HepG2 (cell line): Measurements from ENCODE around the gene CAPN10. TPM values are rescaled to one million over a fixed set of nuclear protein-coding genes. Genes with fewer than 3 reads are reported as not detected.
A peak's percentile ranks its signal among the peaks of the same experiment; 100 is the strongest.

Experiments used
- ATAC-seq: fragments of 200-7000 bp; cut with Tn5 transposase; 3 replicates; pipeline ENCODE4 v1.9.1; 2020; ENCODE audit warnings: mild to moderate bottlenecking, moderate library complexity
- BruUV-seq: library from RNA; stranded (reverse); fragments of 400-500 nt; replicated peaks from 2 replicates; lab custom pipeline; 2021; lab: Mats Ljungman, UMichigan
- CTCF ChIA-PET: fragments of 300-600 bp; formaldehyde crosslinking; extraction: SDS; loops from one replicate; lab custom pipeline; 2021; ENCODE audit warnings: low total read pairs, inconsistent platforms, low intra/inter-chr PET ratio; lab: Yijun Ruan, JAX
- POLR2A ChIA-PET: fragments of 350-600 bp; sonication (Branson Sonifier 250); formaldehyde crosslinking; loops from one replicate; lab custom pipeline; 2020; ENCODE audit warnings: antibody characterized with exemption, inconsistent platforms; lab: Yijun Ruan, JAX
- DNase-seq: peaks from one replicate; pipeline ENCODE4 v3.0.0-alpha.2; 2015; ENCODE audit warnings: low spot score
- FAIRE-seq: peaks from 3 replicates; lab custom pipeline; 2011; peaks lifted over from hg19 to GRCh38; lab: Jason Lieb, UNC
- H2AFZ ChIP-seq: one replicate; pipeline ENCODE4 v1.6.1; 2011; ENCODE audit warnings: low read length, inconsistent platforms
- H3K27ac ChIP-seq: fragments of 300-600 bp; 3 replicates; pipeline ENCODE4 v1.8.0; 2011; ENCODE audit warnings: mixed run types, mild to moderate bottlenecking, mixed read lengths, low read length, inconsistent platforms; ENCODE audit not compliant: insufficient read depth; ENCODE audit errors: extremely low read length
- H3K27me3 ChIP-seq, 2 experiments: fragments of 200-600 bp in 1 of 2; 2 replicates in 1 of 2; 3 replicates in 1 of 2; pipeline versions ENCODE4 v1.6.0 to v1.8.0; 2011; ENCODE audit warnings: low read length in 2 of 2, mild to moderate bottlenecking in 2 of 2, moderate library complexity in 2 of 2, inconsistent platforms in 1 of 2; ENCODE audit not compliant: insufficient read depth in 2 of 2, control insufficient read depth in 1 of 2
- H3K36me3 ChIP-seq, 2 experiments: fragments of 200-600 bp in 1 of 2; replicated peaks in 1 of 2; 2 replicates in 1 of 2; 3 replicates in 1 of 2; pipeline versions ENCODE4 v1.5.1 to v1.8.0; 2011; ENCODE audit warnings: low read length in 2 of 2, inconsistent platforms in 1 of 2; ENCODE audit not compliant: insufficient read depth in 2 of 2, control insufficient read depth in 1 of 2
- H3K4me1 ChIP-seq: 2 replicates; pipeline ENCODE4 v1.5.1; 2012; ENCODE audit warnings: low read length, inconsistent platforms; ENCODE audit not compliant: insufficient read depth
- H3K4me2 ChIP-seq: 2 replicates; pipeline ENCODE4 v1.6.0; 2011; ENCODE audit warnings: low read depth, low read length, inconsistent platforms
- H3K4me3 ChIP-seq, 3 experiments: fragments of 200-600 bp in 1 of 3; sonication (generic), shearing (Covaris generic) in 1 of 3; replicated peaks in 1 of 3; 2 replicates each; pipeline ENCODE4 v1.5.1; 2011 to 2016; ENCODE audit warnings: low read length in 3 of 3, inconsistent platforms in 2 of 3, low read depth in 2 of 3, mild to moderate bottlenecking in 2 of 3, control low read depth in 1 of 3, mixed read lengths in 1 of 3; ENCODE audit not compliant: insufficient read depth in 1 of 3
- H3K79me2 ChIP-seq: one replicate; pipeline ENCODE4 v1.6.1; 2011; ENCODE audit warnings: low read length, inconsistent platforms; ENCODE audit not compliant: insufficient read depth
- H3K9ac ChIP-seq: 2 replicates; pipeline ENCODE4 v1.6.0; 2011; ENCODE audit warnings: mild to moderate bottlenecking, low read depth, low read length, inconsistent platforms; ENCODE audit not compliant: insufficient read depth
- H3K9me3 ChIP-seq: 2 replicates; pipeline ENCODE4 v1.5.1; 2012; ENCODE audit warnings: mild to moderate bottlenecking, low read length
- H4K20me1 ChIP-seq: 2 replicates; pipeline ENCODE4 v1.6.0; 2011; ENCODE audit warnings: inconsistent platforms, mild to moderate bottlenecking, low read length, moderate library complexity; ENCODE audit not compliant: insufficient read depth
- CEBPG ChIP-seq: IDR thresholded peaks from 2 replicates; pipeline ENCODE4 v1.6.1; 2016
- GATAD2A ChIP-seq: IDR thresholded peaks from 2 replicates; pipeline ENCODE4 v1.6.1; 2016
- ONECUT2 ChIP-seq: sonication (generic); formaldehyde crosslinking; IDR thresholded peaks from 2 replicates; pipeline ENCODE4 v1.4.0; 2020; ENCODE audit warnings: missing genetic modification reagents
- SRSF1 ChIP-seq: fragments of 200-400 bp; formaldehyde crosslinking; optimal IDR thresholded peaks from 2 replicates; pipeline ENCODE3; 2017; ENCODE audit warnings: mild to moderate bottlenecking, low read depth, low read length, moderate library complexity
- SRSF4 ChIP-seq: fragments of 200-400 bp; formaldehyde crosslinking; IDR thresholded peaks from one replicate; pipeline ENCODE4 v1.6.1; 2018; ENCODE audit warnings: mild to moderate bottlenecking, low read depth, low read length, moderate library complexity; ENCODE audit not compliant: poor library complexity, severe bottlenecking
- ZFP36L1 ChIP-seq: sonication (generic); formaldehyde crosslinking; IDR thresholded peaks from 2 replicates; pipeline ENCODE4 v1.8.0; 2022; ENCODE audit warnings: mild to moderate bottlenecking, missing genetic modification reagents, moderate library complexity
- ZFYVE20 ChIP-seq: sonication (generic); formaldehyde crosslinking; IDR thresholded peaks from 2 replicates; pipeline ENCODE4 v1.8.0; 2023; ENCODE audit warnings: low read depth, mild to moderate bottlenecking, moderate library complexity, missing genetic modification reagents, borderline replicate concordance
- WGBS: methylation state at CpG from one replicate; pipeline ENCODE4 v1.1.6; 2017; ENCODE audit warnings: low lambda C conversion rate; 5-methylcytosine and 5-hydroxymethylcytosine counted together
- in situ Hi-C: cut with HindIII; loops from 2 replicates; pipeline ENCODE4 v1.10.0; 2017; ENCODE audit warnings: low pct_unique_long_range_greater_than_20kb; ENCODE audit not compliant: extremely low pct_ligation_motif_present
- intact Hi-C: fragments of 100-400 bp; cut with micrococcal nuclease; formaldehyde crosslinking; loops from one replicate; pipeline ENCODE4 v1.10.0; 2022; ENCODE audit not compliant: unreplicated experiment
- polyA plus RNA-seq, 8 experiments: library from polyadenylated mRNA; depleted of rRNA in 3 of 8; stranded (reverse) in 7 of 8; unstranded in 1 of 8; fragments of >200 nt; fragmentation: Illumina TruSeq in 4 of 8; extraction: Trizol in 4 of 8; gene quantifications; 2 replicates each; pipeline versions ENCODE4 v1.2.1 to v1.2.3, GENCODE V29; 2011 to 2016; ENCODE audit warnings: low read depth in 4 of 8, missing spikeins in 1 of 8, mixed read lengths in 1 of 8; ENCODE audit not compliant: insufficient read depth in 1 of 8
- total RNA-seq, 5 experiments: library from RNA; depleted of rRNA; stranded (reverse); fragments of >200 nt; fragmentation: Illumina TruSeq; extraction: Trizol; gene quantifications; 2 replicates each; pipeline ENCODE4 v1.2.3, GENCODE V29; 2016; ENCODE audit warnings: low read depth in 1 of 5
- TF ChIP-seq, protein P1 (sequence below): sonication (generic); formaldehyde crosslinking; IDR thresholded peaks from 2 replicates; pipeline ENCODE4 v1.5.0; 2020; ENCODE audit warnings: mild to moderate bottlenecking, missing genetic modification reagents, moderate library complexity
- TF ChIP-seq, protein P2 (sequence below): sonication (generic); formaldehyde crosslinking; conservative IDR thresholded peaks from 2 replicates; pipeline ENCODE4 v1.4.0; 2020; ENCODE audit warnings: missing genetic modification reagents
- TF ChIP-seq, protein P3 (sequence below): sonication (generic); formaldehyde crosslinking; IDR thresholded peaks from 2 replicates; pipeline ENCODE4 v1.4.0; 2020; ENCODE audit warnings: missing genetic modification reagents
- TF ChIP-seq, protein P4 (sequence below): sonication (generic); formaldehyde crosslinking; IDR thresholded peaks from 2 replicates; pipeline ENCODE4 v1.9.0; 2022; ENCODE audit warnings: low read depth, missing genetic modification reagents

Gene CAPN10
- total and polyA plus RNA-seq, 2 of the 13 experiments (the other 11 are each of a cell fraction or from before 2014, with no cell fraction given), result 27.6 to 32.4 TPM

DNA sequence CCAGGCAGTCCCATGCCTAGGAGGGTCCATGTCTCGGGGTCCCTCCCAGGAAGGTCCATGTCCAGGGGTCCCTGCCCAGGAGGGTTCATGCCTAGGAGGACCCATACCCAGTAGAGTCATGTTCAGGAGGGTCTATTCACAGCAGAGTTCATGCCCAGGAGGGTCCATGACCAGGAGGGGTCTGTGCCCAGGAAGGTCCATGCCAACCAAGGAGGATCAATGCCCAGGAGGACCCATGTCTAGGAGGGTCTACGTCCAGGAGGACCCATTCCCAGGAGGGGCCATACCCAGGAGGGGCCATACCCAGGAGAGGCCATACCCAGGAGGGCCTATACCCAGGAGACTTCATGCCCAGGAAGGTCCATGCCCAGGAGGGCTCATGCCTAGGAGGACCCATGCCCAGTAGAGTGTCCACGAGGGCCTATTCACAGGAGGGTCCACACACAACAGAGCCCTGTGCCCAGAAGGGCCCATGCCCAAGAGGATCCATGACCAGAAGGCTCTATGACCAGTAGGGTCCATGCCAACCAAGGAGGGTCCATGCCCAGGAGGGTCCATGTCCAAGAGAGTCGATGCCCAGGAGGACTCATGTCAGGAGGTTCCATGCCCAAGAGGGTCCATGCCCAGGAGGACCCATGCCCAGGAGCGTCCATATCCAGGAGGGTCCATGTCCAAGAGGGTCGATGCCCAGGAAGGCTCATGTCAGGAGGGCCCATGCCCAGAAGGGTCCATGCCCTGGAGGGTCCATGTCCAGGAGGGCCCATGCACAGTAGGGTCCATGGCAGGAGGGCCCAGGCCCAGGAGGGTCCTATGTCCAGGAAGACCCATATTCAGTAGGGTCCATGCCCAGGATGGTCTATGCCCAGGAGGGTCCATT lies 48.8 kb downstream of the CAPN10 start:
- WGBS, result 19% methylated on average over 2 of the region's 6 CpGs
- FAIRE-seq, result no peak
- no TSS peak for BruUV-seq
- H2AFZ ChIP-seq, result no peak overlapping the region
- H3K9me3 ChIP-seq, result peaks cover 34% of the 10 kb centered on the region
- TF ChIP-seq CEBPG (CRISPR knock-in tag) (no peak), SRSF1 (no peak), GATAD2A (no peak), ZFYVE20 (CRISPR knock-in tag) (no peak), ONECUT2 (CRISPR knock-in tag) (no peak), ZFP36L1 (CRISPR knock-in tag) (no peak), SRSF4 (no peak)
- TF ChIP-seq, protein P1, sequence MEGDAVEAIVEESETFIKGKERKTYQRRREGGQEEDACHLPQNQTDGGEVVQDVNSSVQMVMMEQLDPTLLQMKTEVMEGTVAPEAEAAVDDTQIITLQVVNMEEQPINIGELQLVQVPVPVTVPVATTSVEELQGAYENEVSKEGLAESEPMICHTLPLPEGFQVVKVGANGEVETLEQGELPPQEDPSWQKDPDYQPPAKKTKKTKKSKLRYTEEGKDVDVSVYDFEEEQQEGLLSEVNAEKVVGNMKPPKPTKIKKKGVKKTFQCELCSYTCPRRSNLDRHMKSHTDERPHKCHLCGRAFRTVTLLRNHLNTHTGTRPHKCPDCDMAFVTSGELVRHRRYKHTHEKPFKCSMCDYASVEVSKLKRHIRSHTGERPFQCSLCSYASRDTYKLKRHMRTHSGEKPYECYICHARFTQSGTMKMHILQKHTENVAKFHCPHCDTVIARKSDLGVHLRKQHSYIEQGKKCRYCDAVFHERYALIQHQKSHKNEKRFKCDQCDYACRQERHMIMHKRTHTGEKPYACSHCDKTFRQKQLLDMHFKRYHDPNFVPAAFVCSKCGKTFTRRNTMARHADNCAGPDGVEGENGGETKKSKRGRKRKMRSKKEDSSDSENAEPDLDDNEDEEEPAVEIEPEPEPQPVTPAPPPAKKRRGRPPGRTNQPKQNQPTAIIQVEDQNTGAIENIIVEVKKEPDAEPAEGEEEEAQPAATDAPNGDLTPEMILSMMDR, result no peak
- TF ChIP-seq, protein P2, sequence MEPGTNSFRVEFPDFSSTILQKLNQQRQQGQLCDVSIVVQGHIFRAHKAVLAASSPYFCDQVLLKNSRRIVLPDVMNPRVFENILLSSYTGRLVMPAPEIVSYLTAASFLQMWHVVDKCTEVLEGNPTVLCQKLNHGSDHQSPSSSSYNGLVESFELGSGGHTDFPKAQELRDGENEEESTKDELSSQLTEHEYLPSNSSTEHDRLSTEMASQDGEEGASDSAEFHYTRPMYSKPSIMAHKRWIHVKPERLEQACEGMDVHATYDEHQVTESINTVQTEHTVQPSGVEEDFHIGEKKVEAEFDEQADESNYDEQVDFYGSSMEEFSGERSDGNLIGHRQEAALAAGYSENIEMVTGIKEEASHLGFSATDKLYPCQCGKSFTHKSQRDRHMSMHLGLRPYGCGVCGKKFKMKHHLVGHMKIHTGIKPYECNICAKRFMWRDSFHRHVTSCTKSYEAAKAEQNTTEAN (CRISPR knock-in tag), result no peak
- TF ChIP-seq, protein P3, sequence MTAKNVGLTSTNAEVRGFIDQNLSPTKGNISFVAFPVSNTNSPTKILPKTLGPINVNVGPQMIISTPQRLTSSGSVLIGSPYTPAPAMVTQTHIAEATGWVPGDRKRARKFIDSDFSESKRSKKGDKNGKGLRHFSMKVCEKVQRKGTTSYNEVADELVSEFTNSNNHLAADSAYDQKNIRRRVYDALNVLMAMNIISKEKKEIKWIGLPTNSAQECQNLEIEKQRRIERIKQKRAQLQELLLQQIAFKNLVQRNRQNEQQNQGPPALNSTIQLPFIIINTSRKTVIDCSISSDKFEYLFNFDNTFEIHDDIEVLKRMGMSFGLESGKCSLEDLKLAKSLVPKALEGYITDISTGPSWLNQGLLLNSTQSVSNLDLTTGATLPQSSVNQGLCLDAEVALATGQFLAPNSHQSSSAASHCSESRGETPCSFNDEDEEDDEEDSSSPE (CRISPR knock-in tag), result no peak
- TF ChIP-seq, protein P4, sequence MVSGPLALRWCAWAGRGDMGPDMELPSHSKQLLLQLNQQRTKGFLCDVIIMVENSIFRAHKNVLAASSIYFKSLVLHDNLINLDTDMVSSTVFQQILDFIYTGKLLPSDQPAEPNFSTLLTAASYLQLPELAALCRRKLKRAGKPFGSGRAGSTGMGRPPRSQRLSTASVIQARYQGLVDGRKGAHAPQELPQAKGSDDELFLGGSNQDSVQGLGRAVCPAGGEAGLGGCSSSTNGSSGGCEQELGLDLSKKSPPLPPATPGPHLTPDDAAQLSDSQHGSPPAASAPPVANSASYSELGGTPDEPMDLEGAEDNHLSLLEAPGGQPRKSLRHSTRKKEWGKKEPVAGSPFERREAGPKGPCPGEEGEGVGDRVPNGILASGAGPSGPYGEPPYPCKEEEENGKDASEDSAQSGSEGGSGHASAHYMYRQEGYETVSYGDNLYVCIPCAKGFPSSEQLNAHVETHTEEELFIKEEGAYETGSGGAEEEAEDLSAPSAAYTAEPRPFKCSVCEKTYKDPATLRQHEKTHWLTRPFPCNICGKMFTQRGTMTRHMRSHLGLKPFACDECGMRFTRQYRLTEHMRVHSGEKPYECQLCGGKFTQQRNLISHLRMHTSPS (CRISPR knock-in tag), result no peak
- TF ChIP-seq, all 625 proteins: peak for 0
- Histone ChIP-seq H3K4me2 (no peak overlapping the region), H3K27ac (no peak overlapping the region), H3K79me2 (no peaks in the 10 kb centered on the region), H3K27me3 (peaks cover 12 to 30% of the 10 kb centered on the region in 2 experiments), H3K4me1 (no peaks in the 10 kb centered on the region), H3K36me3 (no peaks in the 10 kb centered on the region; a peak in 1 of 5 replicates), H4K20me1 (no peaks in the 10 kb centered on the region), H3K9ac (no peak overlapping the region), H3K4me3 (no peak overlapping the region)
- intact Hi-C loops (no loop called here), in situ Hi-C loops (no loop called here)
- DNase-seq, result no peak
- ChIA-PET CTCF (no interaction called here), POLR2A (no interaction called here)
- ATAC-seq, result peak; percentile 5; the same call in 2 of the 3 replicates
